SH-SY5Y (cell line): Measurements from ENCODE around the gene HOXB2.

Experiments
- GATA2 ChIP-seq: IDR thresholded peaks from 2 replicates; pipeline ENCODE4 v1.6.1; 2011; ENCODE audit warnings: mild to moderate bottlenecking, low read depth, low read length
- GATA3 ChIP-seq: IDR thresholded peaks from 2 replicates; pipeline ENCODE4 v1.6.1; 2011; ENCODE audit warnings: low read depth, mild to moderate bottlenecking, low read length, moderate library complexity

DNA sequence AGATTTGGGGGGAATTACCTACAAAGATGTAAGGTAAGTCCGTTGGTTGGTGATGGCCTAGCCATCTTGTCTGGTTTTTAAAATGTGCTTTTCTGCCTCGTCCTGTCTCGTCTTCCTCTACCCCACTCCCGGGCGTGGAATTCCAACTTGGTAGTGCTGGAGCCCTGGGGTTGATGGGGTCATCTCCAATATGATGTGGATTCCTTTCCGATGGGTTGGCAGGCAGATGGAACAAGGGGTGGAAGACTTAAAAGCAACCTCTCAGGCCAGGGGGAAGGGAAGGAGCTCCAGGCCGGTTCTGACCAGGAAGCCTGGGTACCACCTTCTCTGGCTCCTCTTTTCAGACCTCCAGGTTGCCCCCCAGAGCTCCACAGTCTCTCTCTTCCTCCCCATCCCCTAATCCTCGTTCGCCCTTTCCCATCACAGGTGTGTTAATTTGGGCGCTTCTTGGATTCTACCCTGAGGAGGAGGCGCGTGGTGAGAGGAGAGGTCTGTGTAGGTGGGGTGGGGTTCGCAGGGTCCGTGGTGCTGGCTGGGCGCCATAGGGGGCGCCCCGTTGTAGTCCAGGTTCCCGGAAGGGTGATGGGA lies 5.1 kb upstream of the HOXB2 start:
- TF ChIP-seq GATA2 (no peak), GATA3 (no peak)
